ENCODE data around the gene UBE2K.
"Not testable (repeated sequence)": the region's sequence is repeated elsewhere in the genome, so short reads cannot be mapped to it uniquely, and the experiment has no call there.

UBE2K gene

DNA sequence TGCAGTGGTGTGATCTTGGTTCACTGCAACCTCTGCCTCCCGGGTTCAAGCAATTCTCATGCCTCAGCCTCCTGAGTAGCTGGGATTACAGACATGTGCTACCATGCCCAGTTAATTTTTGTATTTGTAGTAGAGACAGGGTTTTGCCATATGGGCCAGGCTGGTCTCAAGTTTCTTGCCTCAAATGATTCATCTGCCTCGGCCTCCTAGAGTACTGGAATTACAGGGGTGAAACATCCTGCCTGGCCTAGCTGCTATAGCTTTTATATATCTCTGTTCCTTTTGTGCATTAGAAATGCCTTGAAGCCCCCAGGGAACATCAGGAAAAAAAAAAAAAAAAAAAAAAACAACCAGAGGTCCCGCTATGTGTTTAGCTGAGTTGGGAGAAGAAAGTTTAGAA is 34.8 kb downstream of the UBE2K start:
- no peak for DNase-seq

GRCh38 chr4:39739591-39739990 is 41.7 kb downstream of the UBE2K start:
- DNase-seq: not testable (repeated sequence)

- no peak for DNase-seq
Observed at GRCh38 chr4:39741401-39741800, 43.5 kb downstream of the UBE2K start.

- no peak for DNase-seq
Observed at GRCh38 chr4:39745920-39746319, 48.0 kb downstream of the UBE2K start.

DNA sequence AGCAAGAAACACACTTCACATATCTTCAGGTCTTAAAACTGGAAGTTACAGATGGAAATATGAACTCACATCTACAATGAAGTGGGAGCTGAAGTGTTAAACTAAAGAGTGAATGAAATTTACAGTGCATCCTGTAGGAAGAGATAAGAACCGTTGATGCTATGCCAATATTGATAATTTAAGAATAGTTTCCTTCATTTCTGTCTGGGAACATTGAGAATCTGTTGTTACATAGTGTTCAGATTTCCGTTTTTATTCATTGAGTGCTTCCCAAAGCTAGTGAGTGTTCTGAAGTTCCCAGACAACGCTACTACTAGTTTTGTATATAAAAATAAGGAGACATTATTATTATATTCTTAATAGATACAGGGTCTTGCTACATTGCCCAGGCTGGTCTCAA is 52.3 kb downstream of the UBE2K start:
- DNase-seq: no peak

- DNase-seq: no peak
Observed at GRCh38 chr4:39754309-39754708, 56.4 kb downstream of the UBE2K start.

DNA sequence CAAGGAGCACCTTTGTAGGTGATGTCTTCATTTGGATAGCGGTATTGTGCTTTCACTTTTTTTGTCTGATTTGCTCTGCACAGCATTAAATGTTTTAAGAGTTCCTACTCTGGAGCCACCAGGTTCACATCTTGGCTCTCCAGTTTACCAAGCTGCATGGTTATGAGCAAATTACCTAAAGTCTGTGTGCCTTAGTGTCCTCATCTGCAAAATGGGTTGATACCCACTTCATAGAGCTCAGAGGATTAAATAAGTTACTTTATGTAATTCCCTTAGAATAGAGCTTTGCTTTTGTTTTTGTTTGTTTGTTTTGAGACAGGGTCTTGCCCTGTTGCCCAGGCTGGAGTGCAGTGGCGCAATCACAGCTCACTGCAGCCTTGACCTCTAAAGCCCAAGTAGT is 58.2 kb downstream of the UBE2K start:
- no peak for DNase-seq

DNA sequence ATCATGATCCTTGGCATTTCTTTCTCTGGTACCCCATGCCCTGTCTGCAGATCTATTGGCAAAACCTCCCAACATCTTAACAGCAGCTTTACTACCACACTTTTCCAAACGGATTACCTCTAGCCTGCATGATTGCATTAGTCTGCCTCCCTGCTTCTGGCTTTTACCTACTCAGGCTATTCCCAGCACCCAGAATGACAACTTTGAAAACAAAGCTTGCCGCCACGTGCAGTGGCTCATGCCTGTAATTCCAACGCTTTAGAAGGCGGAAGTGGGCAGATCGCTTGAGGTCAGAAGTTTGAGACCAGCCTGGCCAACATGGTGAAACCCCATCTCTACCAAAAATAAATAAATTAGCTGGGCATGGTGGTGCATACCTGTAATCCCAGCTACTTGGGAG is 60.2 kb downstream of the UBE2K start:
- DNase-seq: no peak

DNA sequence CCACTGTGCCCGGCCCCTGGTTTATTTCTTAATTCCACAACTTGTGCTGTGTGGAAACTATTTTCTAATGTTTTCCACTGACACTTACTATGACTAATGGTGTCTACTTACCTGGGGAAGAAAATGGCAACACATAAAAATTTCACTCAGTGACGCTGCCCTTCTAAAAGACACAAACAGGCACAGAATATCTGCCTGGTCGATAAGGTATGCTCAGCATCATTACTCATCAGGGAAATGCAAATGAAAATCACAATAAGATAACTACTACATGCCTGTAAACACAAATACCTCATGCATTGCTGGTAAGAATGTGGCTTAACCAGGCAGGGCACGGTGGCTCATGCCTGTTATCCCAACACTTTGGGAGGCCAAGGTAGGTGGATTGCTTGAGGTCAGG is 61.6 kb downstream of the UBE2K start:
- no peak for DNase-seq

DNA sequence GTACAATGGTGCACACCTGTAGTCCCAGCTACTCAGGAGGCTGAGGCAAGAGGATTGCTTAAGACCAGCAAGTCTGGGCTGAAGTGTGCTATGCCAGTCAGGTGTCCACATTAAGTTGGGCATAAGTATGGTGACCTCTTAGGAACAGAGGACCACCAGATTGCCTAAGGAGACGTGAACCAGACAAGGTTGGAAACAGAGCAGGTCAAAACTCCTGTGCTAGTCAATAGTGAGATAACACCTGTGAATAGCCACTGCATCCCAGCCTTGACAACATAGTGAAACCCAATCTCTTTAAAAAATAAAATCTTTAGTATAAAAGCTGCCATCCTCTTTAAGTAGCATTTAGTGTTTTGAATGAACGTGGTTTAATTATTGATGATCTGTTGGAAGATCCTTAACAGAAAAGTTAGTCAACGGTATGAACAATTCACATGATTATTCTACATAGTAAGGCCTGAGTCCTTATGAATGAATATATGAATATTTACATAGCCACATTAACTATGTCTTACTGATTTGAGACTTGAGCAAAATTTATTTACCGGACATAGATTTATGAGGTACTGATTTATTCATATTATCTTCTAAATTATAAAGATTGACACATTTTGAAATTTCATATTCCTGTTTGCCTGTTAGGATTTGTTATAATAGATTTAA is 63.2 kb downstream of the UBE2K start:
- DNase-seq: no peak

- no peak for DNase-seq
Observed at GRCh38 chr4:39763714-39764572, 66.0 kb downstream of the UBE2K start.

DNA sequence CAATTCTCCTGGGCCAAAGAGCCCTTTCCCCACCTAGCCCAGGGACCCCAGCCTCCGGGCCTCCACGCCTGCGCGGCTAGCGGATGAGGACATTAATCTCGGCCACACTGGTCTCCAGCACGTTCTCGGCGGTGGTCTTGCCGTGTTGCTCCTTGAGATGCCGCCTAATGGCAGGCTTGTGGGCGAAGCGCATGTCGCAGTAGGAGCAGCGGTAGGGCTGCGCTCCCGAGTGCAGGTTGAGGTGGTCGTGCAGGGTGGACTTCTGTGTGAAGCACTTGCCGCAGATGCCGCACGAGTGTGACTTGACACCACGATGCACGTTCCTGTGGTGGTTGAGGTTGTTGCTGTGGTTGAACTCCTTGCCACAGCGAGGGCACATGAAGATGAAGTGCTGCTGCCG is 72.1 kb downstream of the UBE2K start:
- no peak for DNase-seq

DNA sequence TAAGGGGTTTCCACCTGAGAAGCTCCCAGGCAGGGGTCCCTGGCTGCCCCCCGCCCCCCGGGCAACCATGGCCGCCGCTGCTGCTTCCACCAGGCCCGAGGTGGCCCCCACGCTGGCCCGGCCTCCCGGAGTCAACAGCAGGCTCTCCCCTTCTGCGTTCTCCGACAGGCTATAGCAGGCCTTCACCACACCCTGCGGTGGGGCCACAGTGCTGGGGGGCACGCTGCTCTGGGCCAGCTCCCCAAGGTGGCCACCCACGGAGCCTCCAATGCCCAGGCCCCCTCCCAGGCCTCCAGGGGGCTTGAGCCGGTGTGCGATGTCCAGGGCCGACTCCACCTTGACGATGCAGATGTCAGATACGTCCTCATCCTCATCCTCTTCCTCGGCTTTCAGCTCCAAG is 72.5 kb downstream of the UBE2K start:
- no peak for DNase-seq

DNA sequence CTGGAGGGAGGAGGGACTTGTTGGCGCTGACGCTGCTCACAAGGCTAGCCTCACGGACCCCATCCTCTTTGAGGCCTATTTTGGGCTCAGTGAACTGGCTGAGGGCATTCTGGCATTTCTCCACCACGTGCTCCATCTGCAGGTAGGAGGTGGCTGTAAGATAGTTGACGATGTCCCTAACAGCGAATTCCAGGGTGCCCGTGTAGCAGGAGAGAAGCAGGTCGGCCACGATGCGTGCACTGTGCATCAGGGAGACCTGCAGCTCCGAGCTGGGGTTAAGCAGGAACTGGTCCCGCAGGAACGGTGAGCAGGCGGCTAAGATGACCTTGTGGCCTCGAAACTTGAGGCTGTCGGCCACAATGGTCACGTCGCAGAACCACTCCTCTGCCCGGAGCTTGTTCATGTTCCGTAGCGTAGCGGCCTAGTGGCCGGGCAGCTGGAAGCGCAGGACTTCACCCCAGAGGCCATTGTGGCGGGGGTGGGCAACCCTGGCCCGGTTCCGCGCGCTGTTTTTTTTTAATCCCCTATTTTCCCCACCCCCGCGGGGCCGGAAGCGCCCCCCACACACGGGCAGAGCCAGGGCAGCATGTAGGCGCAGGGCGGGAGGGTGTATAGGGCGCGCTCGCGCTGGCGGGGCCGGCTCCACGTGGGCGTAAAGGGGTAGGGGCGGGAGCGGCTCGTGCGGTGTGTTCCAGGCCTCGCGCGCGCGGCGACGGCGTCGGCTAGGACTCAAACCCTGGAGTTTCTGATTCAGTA is 73.2 kb downstream of the UBE2K start:
- DNase-seq: no peak

GRCh38 chr4:39781988-39782387 is 84.1 kb downstream of the UBE2K start:
- not testable (repeated sequence) for DNase-seq

GRCh38 chr4:39785083-39785482 is 87.1 kb downstream of the UBE2K start:
- no peak for DNase-seq

- DNase-seq: no peak
Observed at GRCh38 chr4:39786838-39787237, 88.9 kb downstream of the UBE2K start.

DNA sequence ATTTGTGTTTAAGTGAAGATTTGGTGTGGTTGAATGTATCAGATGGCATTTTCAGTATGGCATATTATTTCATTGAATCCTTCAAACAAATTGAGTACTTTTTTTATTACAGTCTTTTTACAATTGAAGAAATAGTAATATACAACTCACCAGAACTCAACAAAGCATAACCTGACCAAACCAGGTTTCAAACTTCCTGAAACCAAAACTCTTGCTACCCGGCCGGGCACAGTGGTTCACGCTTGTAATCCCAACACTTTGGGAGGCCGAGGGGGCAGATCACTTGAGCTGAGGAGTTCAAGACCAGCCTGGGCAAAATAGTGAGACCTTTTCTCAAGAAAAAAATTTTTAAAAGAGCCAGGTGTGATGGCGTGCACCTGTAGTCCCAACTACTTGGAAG is 94.2 kb downstream of the UBE2K start:
- no peak for DNase-seq

DNA sequence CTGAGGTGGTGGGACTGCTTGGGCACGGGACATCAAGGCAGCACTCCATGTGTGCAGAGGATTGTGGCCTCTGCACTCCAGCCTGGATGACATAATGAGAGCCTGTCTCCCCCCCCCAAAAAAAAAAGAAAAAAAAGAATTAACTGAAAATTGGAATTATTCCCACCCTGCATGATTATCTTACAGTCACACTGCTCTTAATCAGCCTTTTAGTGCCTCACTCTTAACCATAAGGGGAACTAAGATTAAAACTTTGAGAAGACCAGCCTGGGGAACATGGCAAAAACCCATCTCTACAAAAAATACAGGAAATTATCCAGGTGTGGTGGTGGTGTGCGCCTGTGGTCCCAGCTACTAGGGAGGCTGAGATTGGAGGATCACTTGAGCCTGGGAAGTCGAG is 94.6 kb downstream of the UBE2K start:
- DNase-seq: no peak

DNA sequence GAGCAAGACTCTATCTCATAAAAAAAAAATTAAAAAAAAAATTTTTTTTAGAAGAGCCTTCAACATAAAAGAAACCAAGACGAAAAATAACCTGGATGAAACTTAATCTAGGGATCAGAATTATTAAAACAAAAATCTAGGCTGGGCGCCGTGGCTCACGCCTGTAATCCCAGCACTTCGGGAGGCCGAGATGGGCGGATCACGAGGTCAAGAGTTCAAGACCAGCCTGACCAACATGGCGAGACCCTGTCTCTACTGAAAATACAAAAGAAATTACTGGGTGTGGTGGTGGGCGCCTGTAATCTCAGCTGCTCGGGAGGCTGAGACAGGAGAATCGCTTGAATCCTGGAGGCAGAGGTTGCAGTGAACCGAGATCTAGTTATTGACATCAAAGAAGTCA is 95.0 kb downstream of the UBE2K start:
- not testable (repeated sequence) for DNase-seq

DNA sequence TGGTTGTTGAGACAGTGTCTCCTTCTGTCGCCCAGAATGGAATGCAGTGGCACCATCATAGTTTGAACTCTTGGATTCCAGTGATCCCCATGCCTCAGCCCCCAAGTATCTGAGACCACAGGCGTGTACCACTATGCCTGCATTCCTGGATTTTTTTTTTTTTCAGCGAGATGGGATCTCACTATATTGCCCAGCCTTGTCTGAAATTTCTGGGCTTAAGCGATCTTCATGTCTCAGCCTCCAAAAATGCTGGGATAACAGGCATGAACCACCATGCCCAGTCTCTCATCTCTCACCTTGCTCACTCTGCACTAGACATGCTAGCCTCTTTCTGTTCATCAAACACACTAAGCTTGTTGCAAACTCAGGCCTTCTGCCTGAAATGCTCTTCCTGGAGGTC is 104.1 kb downstream of the UBE2K start:
- no peak for DNase-seq

GRCh38 chr4:39808231-39808749 is 110.4 kb downstream of the UBE2K start:
- no peak for DNase-seq

DNA sequence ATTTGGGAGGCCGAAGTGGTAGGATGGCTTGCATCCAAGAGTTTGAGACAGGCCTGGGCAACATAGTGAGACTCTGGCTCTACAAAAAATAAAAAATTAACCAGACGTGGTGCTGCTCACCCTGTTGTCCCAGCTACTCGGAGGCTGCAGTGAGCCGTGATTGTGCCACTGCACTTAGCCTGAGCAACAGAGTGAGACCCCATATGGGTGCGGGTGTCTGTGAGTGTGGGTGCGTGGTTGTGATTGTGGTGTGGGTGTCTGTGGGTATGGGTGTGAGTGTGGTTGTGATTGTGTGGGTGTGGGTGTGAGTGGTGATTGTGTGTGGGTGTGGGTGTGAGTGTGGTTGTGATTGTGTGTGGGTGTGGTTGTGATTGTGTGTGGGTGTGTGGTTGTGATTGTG is 114.6 kb downstream of the UBE2K start:
- no peak for DNase-seq

GRCh38 chr4:39813033-39813432 is 115.1 kb downstream of the UBE2K start:
- DNase-seq: not testable (repeated sequence)

All from DMS153 (cell line).